GM12878 (cell line): ENCODE results near the gene PRTN3.

Experiments used
- ZSCAN29 ChIP-seq: fragments of 450-650 bp; IDR thresholded peaks from 2 replicates; pipeline ENCODE4 v1.6.1; 2017; ENCODE audit warnings: mild to moderate bottlenecking, moderate library complexity
- TF ChIP-seq, protein P1 (sequence below): IDR thresholded peaks from 2 replicates; pipeline ENCODE4 v1.6.1; 2011; ENCODE audit warnings: mild to moderate bottlenecking, low read depth, low read length, moderate library complexity; ENCODE audit not compliant: insufficient replicate concordance

DNA sequence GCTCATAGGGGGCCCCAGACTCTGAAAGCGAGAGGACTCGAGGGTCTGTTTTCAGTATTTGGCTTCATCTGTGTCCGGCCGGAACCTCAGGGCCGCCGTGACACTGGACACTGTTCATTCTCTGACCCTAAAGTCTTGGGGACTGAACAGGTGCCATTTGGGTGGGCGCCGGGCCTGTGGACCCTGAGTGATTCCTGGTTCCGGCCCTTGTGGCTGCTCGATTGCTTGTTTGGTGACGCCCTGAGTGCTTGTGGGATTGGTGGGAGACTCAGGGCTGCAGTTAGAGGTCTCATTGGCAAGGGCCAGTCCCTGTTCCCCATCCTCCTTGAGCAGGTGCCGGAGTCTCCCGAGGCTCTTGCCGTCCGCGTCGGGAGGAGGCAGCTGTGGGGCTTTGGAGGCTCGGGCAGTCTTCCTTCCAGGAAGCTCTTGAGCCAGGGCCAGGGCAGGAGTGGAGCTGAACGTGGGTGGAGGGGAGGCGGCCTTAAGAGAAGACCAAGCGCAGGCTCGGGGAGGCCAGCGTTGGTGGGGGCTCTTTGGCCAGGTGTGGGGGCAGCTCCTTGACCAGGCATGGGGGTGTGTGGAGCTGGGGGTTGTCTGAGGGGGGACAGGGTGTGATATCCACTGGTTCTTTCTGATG is 38.8 kb upstream of the PRTN3 start:
- TF ChIP-seq, protein P1, sequence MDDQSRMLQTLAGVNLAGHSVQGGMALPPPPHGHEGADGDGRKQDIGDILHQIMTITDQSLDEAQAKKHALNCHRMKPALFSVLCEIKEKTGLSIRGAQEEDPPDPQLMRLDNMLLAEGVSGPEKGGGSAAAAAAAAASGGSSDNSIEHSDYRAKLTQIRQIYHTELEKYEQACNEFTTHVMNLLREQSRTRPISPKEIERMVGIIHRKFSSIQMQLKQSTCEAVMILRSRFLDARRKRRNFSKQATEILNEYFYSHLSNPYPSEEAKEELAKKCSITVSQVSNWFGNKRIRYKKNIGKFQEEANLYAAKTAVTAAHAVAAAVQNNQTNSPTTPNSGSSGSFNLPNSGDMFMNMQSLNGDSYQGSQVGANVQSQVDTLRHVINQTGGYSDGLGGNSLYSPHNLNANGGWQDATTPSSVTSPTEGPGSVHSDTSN, result no peak
- no peak for TF ChIP-seq ZSCAN29
